H1 (cell line): Measurements from ENCODE around the gene SLX4IP. TPM values are rescaled to one million over a fixed set of nuclear protein-coding genes. Genes with fewer than 3 reads are reported as not detected.

Source experiments
- KDM4A ChIP-seq: IDR thresholded peaks from one replicate; pipeline ENCODE4 v1.7.1; 2012; ENCODE audit warnings: low read depth, mild to moderate bottlenecking, moderate library complexity, low read length, inconsistent platforms; ENCODE audit not compliant: severe bottlenecking
- POU5F1 ChIP-seq: IDR thresholded peaks from 2 replicates; pipeline ENCODE4 v1.6.1; 2011; ENCODE audit warnings: low read depth, mild to moderate bottlenecking, low read length, moderate library complexity
- polyA plus RNA-seq, 7 experiments: library from polyadenylated mRNA; depleted of rRNA in 3 of 7; stranded (reverse) in 5 of 7; unstranded in 2 of 7; fragments of >200 nt in 5 of 7; fragments of 200-250 nt in 2 of 7; gene quantifications; 1 replicate in 5 of 7; 2 replicates in 1 of 7; 4 replicates in 1 of 7; pipeline versions ENCODE4 v1.2.1 to v1.2.3, GENCODE V29; 2011 to 2013; ENCODE audit warnings: missing spikeins in 2 of 7, mixed read lengths in 2 of 7
- total RNA-seq: library from RNA; stranded (reverse); fragmentation: NEBNext Ultra II Directional; extraction: Animal tissue kit (Norgen Biotek cat#: 25700); gene quantifications from 2 replicates; pipeline ENCODE4 v1.2.1, GENCODE V29; 2021

SLX4IP gene
- total and polyA plus RNA-seq, 2 of the 8 experiments (the other 6 are each of a cell fraction or from before 2014, with no cell fraction given): 2.4 to 8.7 TPM

- TF ChIP-seq POU5F1 (no peak), KDM4A (no peak)
Observed at GRCh38 chr20:10561302-10561701, 126.2 kb downstream of the SLX4IP start (continued).
